BLaER1 (cell line): ENCODE measurements around the gene SLC19A1.

ENCODE experiments used
- H3K27ac ChIP-seq: shearing (Covaris generic); formaldehyde crosslinking; 2 replicates; pipeline ENCODE4 v1.8.1; 2022
- H3K27me3 ChIP-seq: shearing (Covaris generic); formaldehyde crosslinking; 2 replicates; pipeline ENCODE4 v1.8.1; 2022
- H3K36me3 ChIP-seq: shearing (Covaris generic); formaldehyde crosslinking; 2 replicates; pipeline ENCODE4 v1.8.1; 2022
- H3K4me1 ChIP-seq: shearing (Covaris generic); formaldehyde crosslinking; 2 replicates; pipeline ENCODE4 v1.8.1; 2022
- H3K4me2 ChIP-seq: shearing (Covaris generic); formaldehyde crosslinking; 2 replicates; pipeline ENCODE4 v1.8.1; 2022
- H3K4me3 ChIP-seq: shearing (Covaris generic); formaldehyde crosslinking; 2 replicates; pipeline ENCODE4 v1.8.1; 2022
- H3K9ac ChIP-seq: shearing (Covaris generic); formaldehyde crosslinking; 2 replicates; pipeline ENCODE4 v1.8.1; 2022
- H3K9me3 ChIP-seq: shearing (Covaris generic); formaldehyde crosslinking; 2 replicates; pipeline ENCODE4 v1.8.1; 2022
- H4K20me1 ChIP-seq: shearing (Covaris generic); formaldehyde crosslinking; 2 replicates; pipeline ENCODE4 v1.8.1; 2022
- Cebpa-rat ChIP-seq: shearing (Covaris generic); IDR thresholded peaks from 2 replicates; pipeline ENCODE4 v1.8.1; 2022

The SLC19A1 gene

GRCh38 chr21:45539796-45540600, 2.2 kb downstream of the SLC19A1 start:
- no peaks in the 10 kb centered on the region for H3K9me3 ChIP-seq
- H3K36me3 ChIP-seq, result peaks cover 47% of the 10 kb centered on the region
- TF ChIP-seq Cebpa-rat, result no peak
- H3K27ac ChIP-seq, result 0 out of 2 replicates have a peak overlapping the region, but pooled peaks have one; percentile 85
- H3K4me2 ChIP-seq, result peak overlapping the region; percentile 99
- peaks cover 58% of the 10 kb centered on the region for H4K20me1 ChIP-seq
- no peaks in the 10 kb centered on the region for H3K27me3 ChIP-seq
- H3K9ac ChIP-seq, result peak overlapping the region; percentile 85; the same call in 1 of the 2 replicates
- 0 out of 2 replicates have a peak overlapping the region, but pooled peaks have one; percentile 72 for H3K4me3 ChIP-seq
- peaks cover 66% of the 10 kb centered on the region for H3K4me1 ChIP-seq

GRCh38 chr21:45539046-45539795, 3.0 kb downstream of the SLC19A1 start:
- Histone ChIP-seq H3K9ac (no peak overlapping the region), H3K4me3 (no peak overlapping the region), H4K20me1 (peaks cover 66% of the 10 kb centered on the region), H3K4me2 (peak overlapping the region; percentile 99), H3K27ac (no peak overlapping the region), H3K4me1 (peaks cover 69% of the 10 kb centered on the region), H3K36me3 (peaks cover 55% of the 10 kb centered on the region), H3K27me3 (no peaks in the 10 kb centered on the region), H3K9me3 (no peaks in the 10 kb centered on the region)
- no peak for TF ChIP-seq Cebpa-rat

- H4K20me1 ChIP-seq, result peaks cover 73% of the 10 kb centered on the region
These were observed 3.7 kb downstream of the SLC19A1 start for GRCh38 chr21:45538381-45539045.

GRCh38 chr21:45537746-45538291, 4.4 kb downstream of the SLC19A1 start:
- peaks cover 80% of the 10 kb centered on the region for H4K20me1 ChIP-seq

More at GRCh38 chr21:45538381-45539045, 3.7 kb downstream of the SLC19A1 start:
- Histone ChIP-seq H3K4me3 (no peak overlapping the region), H3K9me3 (no peaks in the 10 kb centered on the region), H3K36me3 (peaks cover 62% of the 10 kb centered on the region), H3K27ac (no peak overlapping the region), H3K27me3 (no peaks in the 10 kb centered on the region), H3K4me1 (peaks cover 69% of the 10 kb centered on the region), H3K4me2 (no peak overlapping the region), H3K9ac (no peak overlapping the region)
- TF ChIP-seq Cebpa-rat, result no peak

GRCh38 chr21:45537111-45537745, 5.0 kb downstream of the SLC19A1 start:
- no peak overlapping the region for H3K4me2 ChIP-seq
- H3K27me3 ChIP-seq, result no peaks in the 10 kb centered on the region
- no peak for TF ChIP-seq Cebpa-rat
- H4K20me1 ChIP-seq, result peaks cover 82% of the 10 kb centered on the region
- peaks cover 72% of the 10 kb centered on the region for H3K36me3 ChIP-seq
- H3K27ac ChIP-seq, result no peak overlapping the region
- H3K9me3 ChIP-seq, result peaks cover under 1% of the 10 kb centered on the region; the same call in 1 of the 2 replicates
- H3K4me1 ChIP-seq, result peaks cover 73% of the 10 kb centered on the region
- H3K4me3 ChIP-seq, result no peak overlapping the region
- H3K9ac ChIP-seq, result no peak overlapping the region

More at GRCh38 chr21:45537746-45538291, 4.4 kb downstream of the SLC19A1 start:
- no peak for TF ChIP-seq Cebpa-rat
- H3K4me2 ChIP-seq, result no peak overlapping the region
- H3K27ac ChIP-seq, result no peak overlapping the region
- no peak overlapping the region for H3K4me3 ChIP-seq
- H3K9ac ChIP-seq, result no peak overlapping the region
- peaks cover 69% of the 10 kb centered on the region for H3K36me3 ChIP-seq
- H3K4me1 ChIP-seq, result peaks cover 69% of the 10 kb centered on the region
- H3K9me3 ChIP-seq, result no peaks in the 10 kb centered on the region
- no peaks in the 10 kb centered on the region for H3K27me3 ChIP-seq

GRCh38 chr21:45536301-45537081, 5.7 kb downstream of the SLC19A1 start:
- Histone ChIP-seq H3K4me3 (no peak overlapping the region), H3K9ac (no peak overlapping the region), H3K9me3 (peaks cover 8% of the 10 kb centered on the region; the same call in 1 of the 2 replicates), H3K4me1 (peaks cover 73% of the 10 kb centered on the region), H3K27ac (no peak overlapping the region), H3K36me3 (peaks cover 79% of the 10 kb centered on the region), H3K4me2 (0 out of 2 replicates have a peak overlapping the region, but pooled peaks have one; percentile 88), H3K27me3 (no peaks in the 10 kb centered on the region), H4K20me1 (peaks cover 82% of the 10 kb centered on the region)
- no peak for TF ChIP-seq Cebpa-rat

GRCh38 chr21:45535341-45536081, 6.7 kb downstream of the SLC19A1 start:
- Histone ChIP-seq H3K27me3 (no peaks in the 10 kb centered on the region), H3K4me1 (peaks cover 63% of the 10 kb centered on the region), H3K9me3 (peaks cover 11% of the 10 kb centered on the region; the same call in 1 of the 2 replicates), H3K27ac (peak overlapping the region; percentile 78), H3K36me3 (peaks cover 86% of the 10 kb centered on the region), H3K4me3 (no peak overlapping the region), H3K9ac (peak overlapping the region; percentile 61; the same call in 1 of the 2 replicates), H4K20me1 (peaks cover 74% of the 10 kb centered on the region), H3K4me2 (peak overlapping the region; percentile 88)
- TF ChIP-seq Cebpa-rat, result no peak
